Astrocyte (in vitro differentiated cells and primary cell): Measurements from ENCODE around the gene ABL2. TPM values are rescaled to one million over a fixed set of nuclear protein-coding genes. Genes with fewer than 3 reads are reported as not detected.
A peak's percentile ranks its signal among the peaks of the same experiment; 100 is the strongest.

Source experiments
- DNase-seq: peaks from one replicate; pipeline ENCODE4 v3.0.0-alpha.2; 2010; ENCODE audit warnings: low read depth
- FAIRE-seq: peaks from 2 replicates; lab custom pipeline; 2011; peaks lifted over from hg19 to GRCh38; lab: Jason Lieb, UNC
- H2AFZ ChIP-seq: 2 replicates; pipeline ENCODE4 v1.6.0; 2012; ENCODE audit warnings: low read depth, low read length, inconsistent platforms
- H3K27ac ChIP-seq: 2 replicates; pipeline ENCODE4 v1.5.1; 2011; ENCODE audit warnings: low read depth, low read length, inconsistent platforms
- H3K27me3 ChIP-seq: 2 replicates; pipeline ENCODE4 v1.6.0; 2011; ENCODE audit warnings: low read length, inconsistent platforms; ENCODE audit not compliant: insufficient read depth
- H3K36me3 ChIP-seq: 2 replicates; pipeline ENCODE4 v1.5.1; 2011; ENCODE audit warnings: low read length, inconsistent platforms; ENCODE audit not compliant: insufficient read depth
- H3K4me1 ChIP-seq: 2 replicates; pipeline ENCODE4 v1.5.1; 2011; ENCODE audit warnings: low read length, inconsistent platforms; ENCODE audit not compliant: insufficient read depth
- H3K4me2 ChIP-seq: 2 replicates; pipeline ENCODE4 v1.6.0; 2012; ENCODE audit warnings: low read length, inconsistent platforms
- H3K4me3 ChIP-seq: 2 replicates; pipeline ENCODE4 v1.5.1; 2011; ENCODE audit warnings: low read depth, mild to moderate bottlenecking, low read length, inconsistent platforms; ENCODE audit not compliant: insufficient read depth
- H3K79me2 ChIP-seq: 2 replicates; pipeline ENCODE4 v1.6.0; 2012; ENCODE audit warnings: mild to moderate bottlenecking, low read length, inconsistent platforms; ENCODE audit not compliant: insufficient read depth
- H3K9ac ChIP-seq: 2 replicates; pipeline ENCODE4 v1.6.0; 2012; ENCODE audit warnings: mild to moderate bottlenecking, low read length, inconsistent platforms
- H3K9me3 ChIP-seq: 2 replicates; pipeline ENCODE4 v1.5.1; 2012; ENCODE audit warnings: low read depth, mild to moderate bottlenecking, low read length, inconsistent platforms; ENCODE audit not compliant: insufficient read depth
- H4K20me1 ChIP-seq: 2 replicates; pipeline ENCODE4 v1.6.0; 2012; ENCODE audit warnings: low read length, inconsistent platforms; ENCODE audit not compliant: insufficient read depth
- H3K27ac Mint-ChIP-seq: one replicate; pipeline ENCODE4 v1.8.0; 2021; ENCODE audit warnings: mild to moderate bottlenecking, mixed read lengths; ENCODE audit not compliant: unreplicated experiment
- H3K27me3 Mint-ChIP-seq: one replicate; pipeline ENCODE4 v1.8.0; 2021; ENCODE audit warnings: low read depth, mixed read lengths; ENCODE audit not compliant: unreplicated experiment
- H3K36me3 Mint-ChIP-seq: one replicate; pipeline ENCODE4 v1.8.0; 2021; ENCODE audit warnings: low read depth, mixed read lengths; ENCODE audit not compliant: unreplicated experiment
- H3K4me1 Mint-ChIP-seq: one replicate; pipeline ENCODE4 v1.8.0; 2021; ENCODE audit warnings: low read depth, mixed read lengths; ENCODE audit not compliant: unreplicated experiment
- H3K4me3 Mint-ChIP-seq: one replicate; pipeline ENCODE4 v1.8.0; 2021; ENCODE audit warnings: mild to moderate bottlenecking, moderate library complexity, mixed read lengths; ENCODE audit not compliant: unreplicated experiment
- H3K9me3 Mint-ChIP-seq: one replicate; pipeline ENCODE4 v1.8.0; 2021; ENCODE audit warnings: mild to moderate bottlenecking, mixed read lengths; ENCODE audit not compliant: unreplicated experiment
- EZH2 ChIP-seq: IDR thresholded peaks from 2 replicates; pipeline ENCODE4 v1.6.1; 2012; ENCODE audit warnings: mild to moderate bottlenecking, low read length, inconsistent platforms; ENCODE audit not compliant: insufficient read depth
- total RNA-seq: library from RNA; stranded (reverse); gene quantifications from 2 replicates; pipeline ENCODE4 v1.2.1, GENCODE V29; 2021
- TF ChIP-seq, protein P1 (sequence below): IDR thresholded peaks from 2 replicates; pipeline ENCODE4 v1.5.1; 2011; ENCODE audit warnings: low read depth, mild to moderate bottlenecking, inconsistent platforms, low read length, moderate library complexity; ENCODE audit not compliant: insufficient read depth

Gene ABL2
- total RNA-seq, 1 donor from 2014 or later: 110 TPM

DNA sequence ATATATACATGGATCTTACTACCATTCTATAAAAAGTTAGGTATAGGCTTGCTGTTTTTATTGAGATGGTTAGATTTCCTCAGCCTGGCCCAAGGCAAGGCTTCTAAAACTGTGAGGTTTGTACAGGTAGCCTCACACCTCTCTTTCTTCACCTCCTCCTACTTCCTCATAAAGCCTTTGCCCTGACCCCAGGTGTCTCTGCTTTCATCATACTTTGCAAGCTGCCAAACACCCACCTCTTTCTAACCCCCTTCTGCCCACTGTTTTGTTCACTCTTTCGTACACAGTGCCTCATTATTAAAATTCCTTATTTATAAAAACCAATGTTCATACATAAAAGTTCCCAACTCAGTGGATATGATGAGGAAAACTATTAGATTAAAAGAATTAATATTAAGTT lies 32.7 kb upstream of the ABL2 start:
- no peak for DNase-seq
- Histone ChIP-seq H3K9me3 (no peaks in the 10 kb centered on the region), H3K27ac (no peak overlapping the region), H3K79me2 (no peaks in the 10 kb centered on the region), H3K36me3 (no peaks in the 10 kb centered on the region), H3K4me2 (no peak overlapping the region), H3K4me3 (no peak overlapping the region), H3K27me3 (no peaks in the 10 kb centered on the region), H4K20me1 (no peaks in the 10 kb centered on the region), H2AFZ (no peak overlapping the region), H3K4me1 (no peaks in the 10 kb centered on the region), H3K9ac (no peak overlapping the region)
- H3K27ac Mint-ChIP-seq: no peak overlapping the region
- no peaks in the 10 kb centered on the region for H3K9me3 Mint-ChIP-seq
- no peaks in the 10 kb centered on the region for H3K27me3 Mint-ChIP-seq
- no peak for FAIRE-seq
- H3K36me3 Mint-ChIP-seq: no peaks in the 10 kb centered on the region
- no peak overlapping the region for H3K4me3 Mint-ChIP-seq
- no peaks in the 10 kb centered on the region for H3K4me1 Mint-ChIP-seq
- no peak for TF ChIP-seq EZH2
- TF ChIP-seq, protein P1, sequence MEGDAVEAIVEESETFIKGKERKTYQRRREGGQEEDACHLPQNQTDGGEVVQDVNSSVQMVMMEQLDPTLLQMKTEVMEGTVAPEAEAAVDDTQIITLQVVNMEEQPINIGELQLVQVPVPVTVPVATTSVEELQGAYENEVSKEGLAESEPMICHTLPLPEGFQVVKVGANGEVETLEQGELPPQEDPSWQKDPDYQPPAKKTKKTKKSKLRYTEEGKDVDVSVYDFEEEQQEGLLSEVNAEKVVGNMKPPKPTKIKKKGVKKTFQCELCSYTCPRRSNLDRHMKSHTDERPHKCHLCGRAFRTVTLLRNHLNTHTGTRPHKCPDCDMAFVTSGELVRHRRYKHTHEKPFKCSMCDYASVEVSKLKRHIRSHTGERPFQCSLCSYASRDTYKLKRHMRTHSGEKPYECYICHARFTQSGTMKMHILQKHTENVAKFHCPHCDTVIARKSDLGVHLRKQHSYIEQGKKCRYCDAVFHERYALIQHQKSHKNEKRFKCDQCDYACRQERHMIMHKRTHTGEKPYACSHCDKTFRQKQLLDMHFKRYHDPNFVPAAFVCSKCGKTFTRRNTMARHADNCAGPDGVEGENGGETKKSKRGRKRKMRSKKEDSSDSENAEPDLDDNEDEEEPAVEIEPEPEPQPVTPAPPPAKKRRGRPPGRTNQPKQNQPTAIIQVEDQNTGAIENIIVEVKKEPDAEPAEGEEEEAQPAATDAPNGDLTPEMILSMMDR: no peak

DNA sequence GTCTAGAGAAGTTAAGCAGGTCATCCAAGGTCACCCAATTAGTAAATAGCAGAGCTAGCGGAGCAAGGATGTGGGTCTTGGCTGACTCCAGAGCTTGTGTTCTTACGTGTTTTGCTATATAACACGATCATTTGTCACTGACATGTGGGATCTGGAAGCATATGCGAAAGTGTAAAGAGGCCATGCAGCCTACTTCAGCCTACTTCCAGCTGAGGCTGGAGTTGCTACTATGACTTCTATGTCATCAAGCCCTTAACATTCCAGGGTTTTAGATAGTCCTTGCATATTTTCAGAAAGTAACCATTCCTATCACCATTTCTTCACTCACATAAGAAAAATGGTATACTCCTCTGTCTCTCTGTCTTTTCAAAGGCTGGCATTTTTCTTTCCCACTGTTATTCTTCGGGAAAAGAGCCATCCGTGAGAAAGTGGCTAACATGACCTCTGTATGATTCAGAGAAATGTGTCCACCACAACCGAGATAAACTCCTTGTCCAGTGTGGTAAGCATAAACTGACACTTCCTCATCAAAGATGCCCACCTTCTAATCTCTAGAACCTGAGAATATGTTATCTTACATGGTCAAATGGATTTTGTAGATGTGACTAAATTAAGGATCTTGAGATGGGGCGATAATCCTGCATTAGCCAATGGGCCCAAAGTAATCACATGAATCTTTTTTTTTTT lies 24.0 kb upstream of the ABL2 start:
- Mint-ChIP-seq H3K9me3 (no peaks in the 10 kb centered on the region), H3K27ac (no peak overlapping the region), H3K36me3 (no peaks in the 10 kb centered on the region), H3K4me3 (no peak overlapping the region), H3K4me1 (no peaks in the 10 kb centered on the region), H3K27me3 (no peaks in the 10 kb centered on the region)
- Histone ChIP-seq H3K79me2 (no peaks in the 10 kb centered on the region), H3K27ac (no peak overlapping the region), H3K36me3 (no peaks in the 10 kb centered on the region), H4K20me1 (no peaks in the 10 kb centered on the region), H3K4me1 (peaks cover 7% of the 10 kb centered on the region), H3K27me3 (no peaks in the 10 kb centered on the region), H2AFZ (no peak overlapping the region), H3K9ac (no peak overlapping the region), H3K9me3 (no peaks in the 10 kb centered on the region), H3K4me3 (no peak overlapping the region), H3K4me2 (no peak overlapping the region)
- TF ChIP-seq EZH2: no peak
- TF ChIP-seq, protein P1: no peak
- FAIRE-seq: no peak
- DNase-seq: peak; percentile 81

DNA sequence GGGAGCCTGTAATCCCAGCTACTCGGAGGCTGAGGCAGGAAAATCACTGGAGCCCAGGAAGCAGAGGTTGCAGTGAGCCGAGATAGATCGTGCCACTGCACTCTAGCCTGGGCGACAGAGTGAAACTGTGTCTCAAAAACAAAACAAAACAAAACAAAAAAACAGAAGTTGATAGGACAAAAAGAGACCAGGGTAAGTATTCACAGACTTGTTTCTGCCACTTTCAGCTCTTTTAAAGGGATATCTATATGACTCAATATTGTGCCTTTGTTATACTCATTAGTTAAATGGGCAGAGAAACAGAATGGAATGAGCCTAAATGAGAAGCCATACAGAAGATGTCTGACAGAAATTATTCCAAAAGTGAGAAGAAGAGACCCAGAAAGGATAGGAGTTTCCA lies 23.1 kb upstream of the ABL2 start:
- Mint-ChIP-seq H3K36me3 (no peaks in the 10 kb centered on the region), H3K9me3 (no peaks in the 10 kb centered on the region), H3K27ac (no peak overlapping the region), H3K27me3 (no peaks in the 10 kb centered on the region), H3K4me1 (no peaks in the 10 kb centered on the region), H3K4me3 (no peak overlapping the region)
- no peak overlapping the region for H3K4me2 ChIP-seq
- no peak overlapping the region for H3K27ac ChIP-seq
- peaks cover 7% of the 10 kb centered on the region for H3K4me1 ChIP-seq
- TF ChIP-seq, protein P1: no peak
- TF ChIP-seq EZH2: no peak
- no peak for DNase-seq
- H3K4me3 ChIP-seq: no peak overlapping the region
- no peaks in the 10 kb centered on the region for H3K27me3 ChIP-seq
- no peaks in the 10 kb centered on the region for H3K79me2 ChIP-seq
- H4K20me1 ChIP-seq: no peaks in the 10 kb centered on the region
- H3K9me3 ChIP-seq: no peaks in the 10 kb centered on the region
- H3K36me3 ChIP-seq: no peaks in the 10 kb centered on the region
- FAIRE-seq: no peak
- H3K9ac ChIP-seq: no peak overlapping the region
- no peak overlapping the region for H2AFZ ChIP-seq
